Fibroblast of the conjunctiva (primary cell): ENCODE measurements around the gene RABAC1.
"Not testable (repeated sequence)": the region's sequence is repeated elsewhere in the genome, so short reads cannot be mapped to it uniquely, and the experiment has no call there.

Source experiments
- DNase-seq: peaks from one replicate; pipeline ENCODE4 v3.0.0-alpha.2; 2010; ENCODE audit warnings: low read depth

RABAC1 gene

DNA sequence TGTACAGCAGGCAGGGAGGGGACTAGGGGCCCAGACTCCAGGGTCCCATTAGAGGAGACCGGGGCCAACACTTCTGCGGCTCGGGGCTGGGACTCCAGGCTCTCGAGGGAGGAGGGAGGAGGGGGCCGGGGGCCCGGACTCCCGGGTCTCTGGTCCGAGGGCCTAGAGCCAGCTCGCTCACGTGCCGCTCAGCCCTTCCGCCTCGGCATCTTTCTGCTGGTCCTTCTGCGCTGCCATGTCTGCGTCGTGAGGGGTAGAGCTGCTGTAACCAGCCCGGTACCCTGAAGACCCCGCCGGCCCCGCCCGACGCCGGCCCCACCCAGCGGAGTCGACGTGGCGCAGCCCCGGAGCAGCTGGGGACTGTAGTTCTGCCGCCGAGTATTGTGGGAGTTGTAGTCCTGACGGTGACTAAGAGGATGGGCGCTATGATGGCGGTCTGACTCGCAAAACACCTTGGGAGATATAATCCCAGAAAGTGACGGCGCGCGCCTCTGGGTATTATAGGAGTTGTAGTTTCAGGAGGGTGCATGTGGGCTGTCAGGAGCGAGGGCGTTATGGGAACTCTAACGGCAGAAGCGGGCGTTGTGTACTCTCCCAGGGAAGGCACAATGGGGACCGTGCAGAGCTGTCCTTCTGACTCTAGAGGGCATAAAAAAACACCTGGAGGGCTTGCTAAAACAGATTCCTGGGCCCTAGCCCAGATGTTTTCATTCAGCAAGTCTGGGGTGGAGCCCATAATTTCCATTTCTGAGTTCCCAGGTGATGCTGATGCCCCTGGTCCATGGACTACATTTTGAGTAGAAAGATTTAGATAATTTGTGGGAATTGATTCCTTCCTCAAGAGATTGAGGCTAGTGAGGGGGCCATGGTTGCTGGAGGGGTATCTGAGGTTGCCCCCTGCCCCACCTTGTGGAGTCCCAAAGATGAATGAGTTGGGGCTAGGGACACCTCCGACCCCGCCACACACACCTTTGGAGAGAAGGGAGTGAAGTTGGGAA is at the start of gene RABAC1:
Gene RABAC1 (minus strand): TSS at position 266 of the 998 bp plus-strand sequence. CDS start 29 bp downstream, at position 237.
- DNase-seq, result peak; percentile 82

DNA sequence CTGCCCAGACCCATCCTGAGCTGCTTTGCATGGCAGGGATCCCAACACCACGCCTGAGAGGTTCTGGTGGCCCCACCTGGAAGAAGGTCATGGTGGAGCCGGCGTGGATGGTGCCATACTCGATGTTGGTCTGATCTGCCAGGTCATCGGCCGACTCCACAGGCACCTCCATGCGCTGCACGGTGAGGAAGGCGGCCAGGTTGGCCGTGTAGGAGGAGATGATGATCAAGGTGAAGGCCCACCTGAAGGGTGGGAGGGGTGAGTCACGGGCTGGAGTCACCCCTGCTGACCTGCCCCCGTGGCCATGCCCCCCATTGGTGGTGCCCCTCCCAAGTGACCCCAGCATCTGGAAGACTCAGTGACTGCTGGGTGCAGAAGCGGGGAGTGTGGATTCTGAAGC is 47.4 kb upstream of the RABAC1 start:
- no peak for DNase-seq

DNA sequence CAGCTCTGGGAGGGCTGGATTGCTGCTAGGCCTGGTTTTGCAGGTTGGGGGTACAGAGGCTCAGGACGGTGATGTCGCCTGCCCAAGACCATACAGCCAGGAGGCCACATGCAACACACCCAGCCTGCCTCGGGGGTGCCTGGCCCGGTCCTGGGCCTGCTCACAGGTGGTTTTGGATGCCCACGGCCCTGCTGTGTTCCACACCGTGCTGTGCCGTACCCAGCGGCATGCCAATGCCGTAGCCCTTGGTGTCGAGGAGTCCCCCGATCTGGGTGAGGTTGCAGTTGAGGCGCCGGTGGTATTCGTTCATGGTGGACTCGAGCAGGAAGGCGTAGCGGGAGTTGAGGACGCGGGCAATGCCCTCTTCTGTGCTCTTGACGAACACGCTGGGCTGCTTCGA is 46.4 kb upstream of the RABAC1 start:
- DNase-seq, result no peak

DNA sequence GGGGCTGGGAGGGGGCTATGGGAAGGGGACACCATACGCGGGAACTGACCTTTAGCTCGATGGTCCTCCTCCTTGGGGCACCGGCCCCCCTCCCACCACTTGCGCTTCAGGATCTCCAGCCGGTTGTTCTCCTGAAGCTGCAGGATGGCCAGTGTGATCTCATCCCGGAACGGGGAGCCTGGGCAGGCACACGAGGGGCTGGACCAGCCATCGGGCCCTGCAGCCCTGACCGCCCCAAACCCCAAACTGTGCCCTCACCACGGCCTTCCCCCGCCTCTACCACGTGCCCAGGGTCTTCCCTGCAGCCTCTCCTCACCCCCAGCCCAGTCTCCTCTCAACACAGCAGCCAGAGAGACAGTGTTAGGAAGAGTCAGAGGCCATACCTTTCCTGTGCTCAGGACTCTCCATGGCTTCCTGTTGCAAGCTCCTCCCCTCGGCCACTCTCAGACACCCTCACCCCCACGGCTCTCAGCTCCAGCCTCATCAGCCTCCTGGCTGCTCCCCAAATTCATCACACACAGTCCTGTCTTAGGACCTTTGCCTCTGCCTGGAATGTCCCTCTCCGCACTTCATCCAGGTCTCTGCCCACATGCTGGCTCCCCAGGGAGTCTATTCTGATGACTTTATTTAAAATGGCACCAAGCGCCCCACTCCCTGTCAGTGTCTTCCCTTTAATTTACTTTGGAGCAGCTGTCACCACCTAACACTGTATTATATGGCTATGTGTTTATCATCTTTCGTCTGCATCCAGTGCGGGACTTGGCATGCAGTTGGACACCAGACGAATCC is 44.6 kb upstream of the RABAC1 start:
- DNase-seq, result no peak

GRCh38 chr19:41999878-42000208 is 40.7 kb upstream of the RABAC1 start:
- no peak for DNase-seq

GRCh38 chr19:41999071-41999877 is 40.2 kb upstream of the RABAC1 start:
- DNase-seq, result no peak

- no peak for DNase-seq
These were observed 39.3 kb upstream of the RABAC1 start for GRCh38 chr19:41998246-41999020.

- no peak for DNase-seq
These were observed 38.7 kb upstream of the RABAC1 start for GRCh38 chr19:41997851-41998229.

DNA sequence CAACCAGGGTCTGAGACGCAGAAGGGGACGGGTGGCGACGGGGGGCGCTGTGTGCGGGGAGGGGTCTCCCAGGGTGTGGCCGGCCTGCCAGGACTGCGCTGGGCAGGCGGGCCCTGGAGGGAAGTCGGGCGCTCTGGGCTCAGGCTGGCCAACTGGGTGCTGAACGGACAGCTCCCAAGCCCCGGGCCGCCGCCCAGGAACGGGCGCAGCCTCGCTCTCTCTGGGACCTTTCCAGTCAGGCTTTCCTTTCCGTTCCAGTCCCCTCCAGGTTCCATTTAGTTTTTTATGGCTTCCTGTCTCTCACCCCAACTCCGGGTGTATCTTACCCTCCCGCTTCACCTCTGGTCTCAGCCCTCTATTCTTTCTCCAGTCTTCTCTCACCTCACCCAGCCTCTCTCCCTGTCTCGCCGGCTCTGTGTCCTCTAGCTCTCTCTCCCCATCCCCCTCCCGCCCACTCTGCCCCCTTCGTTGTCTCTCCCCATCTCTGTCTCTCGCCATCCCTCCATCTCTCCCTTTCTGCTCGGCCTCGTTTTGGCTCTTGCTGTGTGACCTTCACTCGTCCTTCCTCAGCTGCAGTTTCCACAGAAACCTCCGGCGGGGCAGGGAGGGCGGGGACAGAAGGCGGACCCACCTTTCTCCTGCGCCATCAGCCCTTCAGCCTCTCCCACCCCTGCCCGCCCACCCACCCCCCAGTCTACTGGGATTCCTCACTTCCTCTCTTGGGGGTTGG is 38.2 kb upstream of the RABAC1 start:
- no peak for DNase-seq

- DNase-seq, result no peak
These were observed 37.1 kb upstream of the RABAC1 start for GRCh38 chr19:41995959-41996797.

GRCh38 chr19:41994994-41995958 is 36.2 kb upstream of the RABAC1 start:
- no peak for DNase-seq

DNA sequence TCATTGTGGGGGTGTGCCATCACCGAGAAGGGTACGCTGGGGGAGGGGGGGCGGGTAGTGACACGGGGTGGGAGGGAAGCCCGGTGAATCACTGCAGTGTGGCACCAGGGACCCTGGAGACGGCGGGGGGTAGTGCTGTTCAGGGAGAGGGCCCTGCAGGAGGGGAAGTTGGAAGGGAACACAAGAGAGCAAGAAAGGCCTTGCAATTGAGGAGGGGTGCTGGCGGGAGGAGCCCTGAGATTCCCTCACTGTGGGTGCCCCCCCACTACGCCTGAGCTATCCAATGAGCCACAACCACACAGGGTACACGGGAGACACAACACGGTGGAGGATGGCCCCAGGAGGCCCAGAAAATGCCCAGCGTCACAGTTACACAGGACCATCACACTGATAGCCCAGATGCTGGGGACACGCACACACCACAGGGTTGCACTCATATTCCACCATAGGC is 35.4 kb upstream of the RABAC1 start:
- DNase-seq, result no peak

- DNase-seq, result no peak
These were observed 34.7 kb upstream of the RABAC1 start, which contains the start of gene ATP1A3 for GRCh38 chr19:41993612-41994483. TSS of gene ATP1A3 (minus strand) at chr19:41994230. CDS start at chr19:41994076, 154 bp downstream.

GRCh38 chr19:41991925-41992569 is 32.9 kb upstream of the RABAC1 start:
- DNase-seq, result not testable (repeated sequence)

GRCh38 chr19:41991025-41991424 is 31.9 kb upstream of the RABAC1 start:
- DNase-seq, result no peak

- DNase-seq, result no peak
These were observed 31.5 kb upstream of the RABAC1 start for GRCh38 chr19:41990615-41991014.

GRCh38 chr19:41990028-41990427 is 30.9 kb upstream of the RABAC1 start:
- no peak for DNase-seq
